GM21529 (cell line): ENCODE data around the gene COL23A1.

Experiments used
- ATAC-seq: cut with Tn5 transposase; IDR thresholded peaks from one replicate; pipeline ENCODE4 v1.9.1; 2021; ENCODE audit not compliant: unreplicated experiment

COL23A1 gene

GRCh38 chr5:178413988-178414387 lies 176.2 kb downstream of the COL23A1 start:
- ATAC-seq = no peak

GRCh38 chr5:178411083-178411482 lies 179.1 kb downstream of the COL23A1 start:
- ATAC-seq = no peak

- ATAC-seq = no peak
Measured at GRCh38 chr5:178407646-178408045, 182.5 kb downstream of the COL23A1 start.

DNA sequence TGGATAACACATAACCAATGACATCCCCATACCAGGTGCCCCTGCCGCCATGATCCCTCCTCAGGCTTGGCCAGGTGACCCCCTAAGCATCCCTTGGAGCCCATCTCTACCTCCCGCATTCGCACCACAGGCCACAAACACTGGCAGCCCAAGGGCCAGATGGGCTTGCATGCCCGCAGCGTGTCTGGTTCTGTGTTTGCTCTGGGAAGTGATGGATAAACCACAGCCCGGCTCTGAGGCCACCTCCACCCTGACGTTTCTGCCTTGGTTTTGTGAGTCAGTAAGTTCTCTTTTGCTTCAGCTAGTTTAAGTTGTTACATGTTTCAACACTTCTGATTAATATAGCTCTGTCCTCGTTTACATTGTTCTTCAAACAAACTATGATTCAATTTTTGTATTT lies 185.2 kb downstream of the COL23A1 start:
- no peak for ATAC-seq

DNA sequence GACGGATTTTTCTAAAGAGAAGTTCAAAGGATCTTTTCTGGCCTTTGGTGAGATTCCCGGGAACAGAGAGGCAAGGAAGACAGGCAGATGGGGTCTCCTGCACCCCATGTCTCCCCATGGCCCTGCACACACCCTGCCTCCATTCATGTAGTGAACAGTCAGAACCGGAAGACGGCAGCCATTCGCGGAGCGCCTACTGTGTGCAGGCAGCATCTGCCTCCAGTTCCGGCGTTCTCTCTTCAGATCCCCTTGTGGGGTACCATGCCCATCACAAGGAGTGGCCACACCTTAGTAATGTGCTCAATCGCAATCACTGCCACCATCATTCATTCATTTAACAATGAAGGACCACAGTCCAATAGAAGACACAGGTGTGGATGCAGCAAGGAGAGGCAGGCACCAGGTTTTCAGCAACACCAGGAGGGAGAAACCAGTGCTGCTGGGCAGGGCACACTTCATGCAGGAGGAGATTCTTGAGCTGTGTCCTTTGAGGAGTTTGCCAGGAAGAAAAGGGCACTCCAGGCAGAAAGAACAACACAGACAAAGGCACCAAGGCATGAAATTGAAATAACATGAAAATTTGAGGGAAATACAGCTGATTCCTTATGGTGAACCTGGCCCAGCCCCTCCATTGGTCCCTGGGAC lies 186.1 kb downstream of the COL23A1 start:
- ATAC-seq = no peak

DNA sequence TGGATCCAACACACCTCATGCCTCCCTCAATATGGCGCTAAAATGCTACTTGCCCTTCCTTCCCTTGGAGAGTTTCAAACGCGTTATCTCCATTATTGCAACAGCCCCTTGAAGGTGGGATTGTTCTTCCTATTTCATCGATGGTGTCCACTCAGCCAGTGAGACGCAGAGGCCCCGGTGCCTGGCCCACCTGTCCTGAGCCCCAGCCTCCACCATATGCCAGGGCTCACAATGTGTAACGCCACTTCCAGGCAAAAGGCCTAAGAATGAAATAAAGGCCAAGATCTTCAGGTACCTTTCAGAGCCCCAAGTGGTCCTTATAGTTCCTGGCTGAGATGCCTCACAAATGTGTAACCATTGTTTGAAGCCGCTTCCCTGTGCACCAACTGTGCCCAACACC lies 186.8 kb downstream of the COL23A1 start:
- ATAC-seq = no peak

- no peak for ATAC-seq
Measured at GRCh38 chr5:178399701-178400095, 190.5 kb downstream of the COL23A1 start.

DNA sequence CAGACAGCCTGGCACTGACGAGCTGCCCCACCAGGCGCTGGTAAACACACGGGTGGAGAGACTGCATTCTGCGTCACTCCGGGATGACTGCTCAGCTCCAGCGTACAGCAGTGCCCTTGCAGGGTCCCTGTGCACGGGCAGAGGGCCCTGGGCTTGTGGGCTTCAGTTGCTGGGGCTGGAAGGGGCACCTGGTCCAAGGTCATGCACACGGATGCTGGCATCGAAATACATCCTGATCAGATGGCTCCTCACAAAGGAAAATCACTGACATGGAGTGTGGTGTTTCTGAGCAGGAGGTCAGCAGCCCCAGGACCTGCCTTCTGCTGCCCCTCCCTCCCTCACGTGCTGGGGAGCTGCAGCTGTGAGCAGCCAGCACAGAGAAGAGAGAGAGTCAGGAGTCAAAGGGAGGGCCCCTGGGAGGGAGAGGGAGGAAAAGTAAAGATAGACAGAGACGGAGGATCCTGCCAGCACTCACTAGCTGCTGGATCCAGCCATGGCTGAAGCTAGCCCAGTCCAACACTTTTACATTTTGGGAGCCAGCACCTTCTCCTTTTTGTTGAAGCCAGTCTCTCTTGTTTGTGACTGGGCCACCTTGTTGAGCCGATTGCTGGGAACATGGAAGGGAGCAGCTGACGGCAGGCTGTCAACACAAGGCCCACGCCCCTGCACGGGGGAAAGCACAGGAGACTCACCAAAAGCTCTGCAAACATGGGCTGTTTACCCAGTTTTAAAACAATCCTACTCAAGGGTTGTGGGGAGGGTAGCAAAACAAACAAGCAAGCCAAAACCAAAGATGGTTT lies 191.1 kb downstream of the COL23A1 start:
- ATAC-seq = no peak

GRCh38 chr5:178396796-178397720 lies 193.1 kb downstream of the COL23A1 start:
- ATAC-seq = no peak

DNA sequence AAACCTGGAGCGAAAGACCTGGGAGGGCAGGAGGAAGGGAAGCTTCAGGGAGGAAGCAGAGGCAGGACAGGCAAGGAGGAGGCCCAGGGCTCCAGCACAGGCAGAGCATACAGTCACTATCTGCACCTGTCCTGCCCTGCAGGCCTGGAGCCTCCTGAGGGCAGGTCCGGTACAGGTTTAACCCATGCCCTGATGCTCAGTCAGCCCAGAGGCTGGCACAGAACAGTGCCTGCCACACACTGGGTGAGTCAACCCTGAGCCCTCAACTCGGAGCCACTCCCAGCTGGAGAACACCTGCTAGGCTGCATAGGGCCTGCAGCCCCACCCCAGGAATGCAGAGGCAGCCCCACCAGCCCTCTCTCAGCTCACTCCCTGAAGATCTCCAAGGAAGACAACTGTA lies 196.1 kb downstream of the COL23A1 start:
- ATAC-seq = no peak

DNA sequence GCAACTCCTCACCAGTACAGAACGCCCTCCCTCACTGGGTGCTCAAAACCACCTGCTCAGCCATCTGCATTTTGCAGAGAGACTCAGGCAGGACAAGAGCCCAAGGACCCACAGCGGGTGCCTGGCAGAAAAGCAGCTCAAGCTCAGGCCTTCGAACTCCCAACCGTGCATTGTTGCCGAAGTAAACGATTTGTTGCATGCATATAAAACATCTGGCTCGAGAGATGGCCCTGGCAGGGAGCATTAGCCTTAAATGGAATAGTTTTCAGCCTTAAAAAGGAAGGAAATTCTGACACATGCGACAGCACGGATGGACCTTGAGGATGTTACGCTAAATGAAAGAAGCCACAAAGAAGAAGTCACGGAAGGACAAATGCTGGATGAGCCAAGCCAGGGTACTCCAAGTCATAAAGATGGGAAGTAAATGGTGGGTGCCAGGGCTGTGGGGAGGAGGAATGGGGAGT lies 197.2 kb downstream of the COL23A1 start:
- no peak for ATAC-seq

GRCh38 chr5:178392386-178392785 lies 197.8 kb downstream of the COL23A1 start:
- ATAC-seq = no peak

GRCh38 chr5:178391480-178391879 lies 198.7 kb downstream of the COL23A1 start:
- ATAC-seq = no peak

GRCh38 chr5:178389796-178390195 lies 200.4 kb downstream of the COL23A1 start:
- no peak for ATAC-seq

DNA sequence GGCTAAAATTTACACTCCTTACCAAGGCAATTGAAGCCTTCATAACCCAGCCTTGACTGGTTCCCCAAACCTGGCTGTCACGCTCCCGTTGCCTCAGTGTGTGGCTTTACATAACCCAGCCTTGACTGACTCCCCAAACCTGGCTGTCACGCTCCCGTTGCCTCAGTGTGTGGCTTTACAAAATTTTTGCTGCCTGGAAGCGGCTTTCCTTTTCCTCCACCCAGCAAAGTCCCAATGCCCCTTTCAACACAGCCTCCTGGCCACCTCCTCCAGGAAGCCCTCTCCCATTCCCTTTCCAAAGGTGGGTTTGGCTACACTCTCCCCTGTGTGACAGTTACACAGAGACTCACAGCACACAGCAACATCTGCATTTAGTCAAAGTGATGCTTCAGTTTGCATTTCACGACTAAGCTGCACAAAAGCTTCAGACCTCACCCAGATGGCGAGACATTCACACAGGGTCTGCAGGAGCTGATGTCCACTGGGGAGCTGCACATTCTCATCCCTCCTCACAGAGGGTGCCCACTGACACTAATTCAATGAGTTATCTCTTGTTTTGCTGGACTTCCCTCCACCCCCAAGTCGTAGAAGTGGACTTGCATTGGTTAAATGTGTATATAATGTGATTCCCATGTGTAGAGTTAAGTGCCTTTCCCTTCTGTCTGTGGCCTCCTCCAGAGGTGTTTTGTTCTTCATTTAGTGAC lies 201.0 kb downstream of the COL23A1 start:
- no peak for ATAC-seq

GRCh38 chr5:178388386-178389025 lies 201.7 kb downstream of the COL23A1 start:
- ATAC-seq = no peak

DNA sequence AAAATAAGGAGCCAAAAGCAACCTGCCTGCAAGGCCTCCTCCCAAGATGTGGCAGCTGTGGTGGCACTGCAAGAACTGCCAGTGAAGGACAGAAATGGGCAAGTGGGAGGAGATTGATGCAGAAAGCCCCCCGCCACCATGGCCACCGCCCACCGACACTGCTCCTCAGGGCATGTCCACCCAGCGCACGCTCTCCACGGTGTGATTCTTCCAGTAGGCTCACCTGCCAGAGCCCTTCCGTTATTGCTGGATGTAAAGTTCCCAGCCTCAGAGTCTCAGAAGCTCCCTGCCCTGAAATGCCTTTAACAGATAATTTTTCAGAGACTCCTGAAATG lies 202.4 kb downstream of the COL23A1 start:
- no peak for ATAC-seq

DNA sequence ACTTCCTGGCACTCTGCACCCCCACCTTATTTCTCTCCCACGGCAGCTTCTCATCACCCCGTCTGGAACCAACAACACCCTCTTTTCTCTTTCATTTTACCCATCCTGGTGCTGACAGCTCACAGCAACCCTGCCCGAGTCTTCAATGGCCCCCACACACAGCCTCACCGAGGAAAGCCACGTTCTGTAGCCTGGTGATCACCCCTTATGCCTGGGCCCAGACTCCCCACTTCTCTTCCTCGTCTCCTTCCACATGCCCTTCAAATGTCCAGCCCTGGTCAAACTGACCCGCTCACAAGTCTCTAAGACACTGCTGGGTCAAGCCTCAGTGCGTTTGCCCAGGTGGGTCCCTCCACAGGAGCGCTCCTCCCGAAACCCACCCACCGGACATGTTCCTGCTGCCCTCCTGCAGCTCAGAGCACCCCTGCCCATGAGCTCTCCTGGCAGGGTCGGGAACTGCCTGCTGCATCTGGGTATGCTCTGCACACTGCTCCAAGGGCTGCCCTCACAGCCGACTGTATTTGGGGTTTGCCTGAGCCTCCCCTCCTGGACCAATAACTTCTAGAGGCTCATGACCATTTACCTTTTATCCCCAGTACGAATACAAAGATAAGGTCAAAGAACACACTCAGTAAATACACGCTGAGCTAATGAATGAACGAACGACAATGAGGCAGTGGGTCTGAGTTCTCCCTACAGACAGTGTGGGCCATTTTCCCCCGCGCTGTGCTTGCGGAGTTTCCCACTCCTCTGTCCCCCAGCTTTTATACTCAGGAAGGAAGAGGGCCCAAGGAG lies 202.9 kb downstream of the COL23A1 start:
- no peak for ATAC-seq

- no peak for ATAC-seq
Measured at GRCh38 chr5:178386336-178386931, 203.8 kb downstream of the COL23A1 start.
